A549 (cell line): Measurements from ENCODE around the gene SPATA6L. TPM values are rescaled to one million over a fixed set of nuclear protein-coding genes. Genes with fewer than 3 reads are reported as not detected.
A peak's percentile ranks its signal among the peaks of the same experiment; 100 is the strongest.

Source experiments
- ATAC-seq, 2 experiments: fragments of 200-7000 bp in 1 of 2; fragments of >200 bp in 1 of 2; cut with Nextera tagmentation in 1 of 2; cut with Tn5 transposase in 1 of 2; 3 replicates each; pipeline versions ENCODE4 v1.8.0 to v1.9.1; 2018 to 2020; ENCODE audit warnings: mild to moderate bottlenecking in 1 of 2, moderate library complexity in 1 of 2
- CTCF ChIA-PET: fragments of 300-600 bp; sonication (Branson Sonifier 250); formaldehyde crosslinking; extraction: SDS; loops from one replicate; lab custom pipeline; 2021; ENCODE audit warnings: antibody characterized with exemption, inconsistent platforms; lab: Yijun Ruan, JAX
- POLR2A ChIA-PET: fragments of 350-600 bp; formaldehyde crosslinking; extraction: SDS; loops from one replicate; lab custom pipeline; 2021; ENCODE audit warnings: antibody characterized with exemption, inconsistent platforms; lab: Yijun Ruan, JAX
- DNase-seq, 2 experiments: peaks; one replicate each; pipeline versions ENCODE4 v3.0.0 to v3.0.0-alpha.2; 2011 to 2016; ENCODE audit warnings: low read depth in 1 of 2, low spot score in 1 of 2
- FAIRE-seq: peaks from 2 replicates; lab custom pipeline; 2011; peaks lifted over from hg19 to GRCh38; lab: Jason Lieb, UNC
- H3K27ac ChIP-seq, 2 experiments: fragments of >200 bp; sonication (Bioruptor Twin); formaldehyde crosslinking; 3 replicates each; pipeline ENCODE4 v1.5.1; 2016 to 2017
- H3K4me1 ChIP-seq: fragments of >200 bp; sonication (Bioruptor Twin); formaldehyde crosslinking; 3 replicates; pipeline ENCODE4 v1.6.1; 2016
- H3K4me2 ChIP-seq: fragments of >200 bp; sonication (Bioruptor Twin); formaldehyde crosslinking; 3 replicates; pipeline ENCODE4 v1.6.1; 2016
- H3K4me3 ChIP-seq: fragments of >200 bp; sonication (Bioruptor Twin); formaldehyde crosslinking; 3 replicates; pipeline ENCODE4 v1.5.1; 2016
- H3K9me3 ChIP-seq: fragments of >200 bp; sonication (Bioruptor Twin); formaldehyde crosslinking; 3 replicates; pipeline ENCODE4 v1.6.1; 2016
- BCL3 ChIP-seq: fragments of >200 bp; sonication (Bioruptor Twin); formaldehyde crosslinking; IDR thresholded peaks from 3 replicates; pipeline ENCODE4 v1.6.1; 2016
- CBX8 ChIP-seq: fragments of 200-600 bp; sonication (generic); IDR thresholded peaks from 2 replicates; pipeline ENCODE4 v1.6.1; 2016
- EHF ChIP-seq: fragments of 250-450 bp; sonication (Bioruptor Pico); IDR thresholded peaks from 2 replicates; pipeline ENCODE4 v1.5.0; 2020; ENCODE audit warnings: mild to moderate bottlenecking
- EP300 ChIP-seq, 2 experiments: fragments of >200 bp; sonication (Bioruptor Twin); formaldehyde crosslinking; IDR thresholded peaks; 2 replicates in 1 of 2; 3 replicates in 1 of 2; pipeline ENCODE4 v1.6.1; 2016 to 2017
- FOSL2 ChIP-seq, 2 experiments: fragments of 450-650 bp in 1 of 2; fragments of >200 bp in 1 of 2; sonication (Bioruptor Twin) in 1 of 2; formaldehyde crosslinking; IDR thresholded peaks; 2 replicates each; pipeline versions ENCODE4 v1.5.0 to v1.6.1; 2016 to 2020; ENCODE audit warnings: mild to moderate bottlenecking in 1 of 2, moderate library complexity in 1 of 2
- HEYL ChIP-seq: fragments of 250-450 bp; sonication (Bioruptor Pico); IDR thresholded peaks from 2 replicates; pipeline ENCODE4 v1.8.0; 2021; ENCODE audit warnings: mild to moderate bottlenecking, moderate library complexity
- HOXA7 ChIP-seq: fragments of 250-450 bp; sonication (Bioruptor Pico); IDR thresholded peaks from 2 replicates; pipeline ENCODE4 v1.5.0; 2020; ENCODE audit warnings: mild to moderate bottlenecking, moderate library complexity
- HOXB13 ChIP-seq: fragments of 250-450 bp; sonication (Bioruptor Pico); IDR thresholded peaks from 2 replicates; pipeline ENCODE4 v1.5.0; 2020; ENCODE audit warnings: low read depth, mild to moderate bottlenecking, moderate library complexity
- JUN ChIP-seq, 2 experiments: fragments of >200 bp; sonication (Bioruptor Twin); formaldehyde crosslinking; IDR thresholded peaks; 2 replicates in 1 of 2; 3 replicates in 1 of 2; pipeline ENCODE4 v1.6.1; 2016 to 2017
- KDM5A ChIP-seq: fragments of 200-600 bp; sonication (generic); IDR thresholded peaks from 2 replicates; pipeline ENCODE4 v1.6.1; 2016; ENCODE audit warnings: antibody characterized with exemption, mild to moderate bottlenecking
- MAX ChIP-seq: IDR thresholded peaks from 2 replicates; pipeline ENCODE4 v1.6.1; 2012
- MAZ ChIP-seq: fragments of 150-350 bp; IDR thresholded peaks from 2 replicates; pipeline ENCODE4 v1.6.1; 2014; ENCODE audit warnings: antibody characterized with exemption, low read depth, low read length, borderline replicate concordance
- MYC ChIP-seq: IDR thresholded peaks from 2 replicates; pipeline ENCODE4 v1.6.1; 2012; ENCODE audit warnings: mild to moderate bottlenecking, inconsistent platforms, low read length, improper control_type of control experiment, borderline replicate concordance
- NR3C1 ChIP-seq: fragments of >200 bp; sonication (Bioruptor Twin); formaldehyde crosslinking; IDR thresholded peaks from 3 replicates; pipeline ENCODE4 v1.6.1; 2017
- POLR2A ChIP-seq: IDR thresholded peaks from 2 replicates; pipeline ENCODE4 v1.6.1; 2012; ENCODE audit warnings: mild to moderate bottlenecking, low read length
- POLR2AphosphoS2 ChIP-seq: conservative IDR thresholded peaks from 2 replicates; pipeline ENCODE4 v1.6.1; 2012; ENCODE audit warnings: low read length, improper control_type of control experiment, inconsistent platforms
- RAD21 ChIP-seq, 2 experiments: fragments of >200 bp in 1 of 2; sonication (Bioruptor Twin) in 1 of 2; formaldehyde crosslinking in 1 of 2; IDR thresholded peaks in 1 of 2; conservative IDR thresholded peaks in 1 of 2; 2 replicates in 1 of 2; 3 replicates in 1 of 2; pipeline ENCODE4 v1.6.1; 2012 to 2018; ENCODE audit warnings: inconsistent platforms in 1 of 2
- RCOR1 ChIP-seq: fragments of 150-350 bp; IDR thresholded peaks from 2 replicates; pipeline ENCODE4 v1.6.1; 2014; ENCODE audit warnings: antibody characterized with exemption, low read length, low read depth
- RFX5 ChIP-seq: fragments of 450-650 bp; IDR thresholded peaks from 2 replicates; pipeline ENCODE4 v1.7.1; 2014; ENCODE audit warnings: antibody characterized with exemption, mild to moderate bottlenecking, moderate library complexity
- RNF2 ChIP-seq: fragments of 200-600 bp; sonication (generic); IDR thresholded peaks from 2 replicates; pipeline ENCODE4 v1.6.1; 2016; ENCODE audit warnings: low read depth, mild to moderate bottlenecking, antibody characterized with exemption, moderate library complexity, borderline replicate concordance
- TFCP2L1 ChIP-seq: fragments of 250-450 bp; sonication (Bioruptor Pico); IDR thresholded peaks from 2 replicates; pipeline ENCODE4 v1.5.0; 2021; ENCODE audit warnings: mild to moderate bottlenecking
- ZFP36 ChIP-seq: fragments of 450-650 bp; IDR thresholded peaks from 2 replicates; pipeline ENCODE4 v1.6.1; 2014; ENCODE audit warnings: borderline replicate concordance; ENCODE audit not compliant: partially characterized antibody
- ZNF302 ChIP-seq: fragments of 250-450 bp; sonication (Bioruptor Pico); IDR thresholded peaks from 2 replicates; pipeline ENCODE4 v1.9.0; 2021; ENCODE audit warnings: inconsistent platforms, mild to moderate bottlenecking, moderate library complexity
- ZSCAN20 ChIP-seq: fragments of 250-450 bp; sonication (Bioruptor Pico); IDR thresholded peaks from 2 replicates; pipeline ENCODE4 v1.8.0; 2022; ENCODE audit warnings: mild to moderate bottlenecking, moderate library complexity
- WGBS: methylation state at CpG from one replicate; pipeline ENCODE4 v1.1.6; 2017; ENCODE audit errors: missing lambda C conversion rate; 5-methylcytosine and 5-hydroxymethylcytosine counted together
- polyA plus RNA-seq, 4 experiments: library from polyadenylated mRNA; depleted of rRNA in 3 of 4; stranded (reverse); fragments of >200 nt; fragmentation: RNase III in 1 of 4; extraction: RNeasy Plus Mini Kit Qiagen cat#74134 plus additional on column Dnase treatment in 1 of 4; gene quantifications; 2 replicates in 3 of 4; 3 replicates in 1 of 4; pipeline ENCODE4 v1.2.3, GENCODE V29; 2011 to 2017
- TF ChIP-seq, protein P1 (sequence below): IDR thresholded peaks from 2 replicates; pipeline ENCODE4 v1.6.1; 2012; ENCODE audit warnings: low read depth, borderline replicate concordance
- TF ChIP-seq, protein P2 (sequence below): fragments of 200-600 bp; sonication (generic); IDR thresholded peaks from 2 replicates; pipeline ENCODE4 v1.6.1; 2016; ENCODE audit warnings: antibody characterized with exemption, mild to moderate bottlenecking, moderate library complexity
- TF ChIP-seq, protein P3 (sequence below): fragments of 150-350 bp; IDR thresholded peaks from 2 replicates; pipeline ENCODE4 v1.6.1; 2014; ENCODE audit warnings: low read depth, mild to moderate bottlenecking, low read length

The SPATA6L gene
- polyA plus RNA-seq, 2 of the 4 experiments (the other 2 are of a cell fraction), result 0.99 to 6.6 TPM

- Histone ChIP-seq H3K4me3 (peak overlapping the region; percentile 59), H3K4me1 (peaks cover 24% of the 10 kb centered on the region), H3K9me3 (no peaks in the 10 kb centered on the region), H3K4me2 (peak overlapping the region; percentile 98)
- ATAC-seq (no peak), DNase-seq (no peak)
- ChIA-PET POLR2A (interaction anchor here (1.0 to 1.4 kb wide), 3 partner anchors 14 to 62 kb away, joined by 3 to 37 read pairs (median 3); partner anchors contain the start of gene SPATA6L), CTCF (interaction anchor here (0.7 to 1.8 kb wide), 3 partner anchors 12 to 34 kb away, joined by 3 to 8 read pairs (median 4); partner anchors contain the start of gene SPATA6L)
- 1% methylated on average over 10 of the region's 10 CpGs for WGBS
- no peak for TF ChIP-seq POLR2A
- no peak for TF ChIP-seq RNF2
- no peak for TF ChIP-seq NR3C1
- TF ChIP-seq HOXA7 (CRISPR knock-in tag), result no peak
- no peak for TF ChIP-seq HOXB13 (CRISPR knock-in tag)
- no peak for TF ChIP-seq RCOR1
- TF ChIP-seq HEYL (CRISPR knock-in tag), result no peak
- TF ChIP-seq, protein P1, sequence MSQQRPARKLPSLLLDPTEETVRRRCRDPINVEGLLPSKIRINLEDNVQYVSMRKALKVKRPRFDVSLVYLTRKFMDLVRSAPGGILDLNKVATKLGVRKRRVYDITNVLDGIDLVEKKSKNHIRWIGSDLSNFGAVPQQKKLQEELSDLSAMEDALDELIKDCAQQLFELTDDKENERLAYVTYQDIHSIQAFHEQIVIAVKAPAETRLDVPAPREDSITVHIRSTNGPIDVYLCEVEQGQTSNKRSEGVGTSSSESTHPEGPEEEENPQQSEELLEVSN, result no peak
- TF ChIP-seq KDM5A, result no peak
- TF ChIP-seq EP300 (IDR thresholded peaks at IDR 0.05), result no peak
- TF ChIP-seq MYC, result no peak
- no peak for TF ChIP-seq ZSCAN20
- TF ChIP-seq POLR2AphosphoS2, result no peak
- TF ChIP-seq EHF (CRISPR knock-in tag), result no peak
- TF ChIP-seq, all 56 proteins: peak for 0
- peak overlapping the region; percentile 85 to 93 for H3K27ac ChIP-seq
- FAIRE-seq, result no peak
Measured at GRCh38 chr9:4680173-4680525, 13.9 kb upstream of the SPATA6L start.

DNA sequence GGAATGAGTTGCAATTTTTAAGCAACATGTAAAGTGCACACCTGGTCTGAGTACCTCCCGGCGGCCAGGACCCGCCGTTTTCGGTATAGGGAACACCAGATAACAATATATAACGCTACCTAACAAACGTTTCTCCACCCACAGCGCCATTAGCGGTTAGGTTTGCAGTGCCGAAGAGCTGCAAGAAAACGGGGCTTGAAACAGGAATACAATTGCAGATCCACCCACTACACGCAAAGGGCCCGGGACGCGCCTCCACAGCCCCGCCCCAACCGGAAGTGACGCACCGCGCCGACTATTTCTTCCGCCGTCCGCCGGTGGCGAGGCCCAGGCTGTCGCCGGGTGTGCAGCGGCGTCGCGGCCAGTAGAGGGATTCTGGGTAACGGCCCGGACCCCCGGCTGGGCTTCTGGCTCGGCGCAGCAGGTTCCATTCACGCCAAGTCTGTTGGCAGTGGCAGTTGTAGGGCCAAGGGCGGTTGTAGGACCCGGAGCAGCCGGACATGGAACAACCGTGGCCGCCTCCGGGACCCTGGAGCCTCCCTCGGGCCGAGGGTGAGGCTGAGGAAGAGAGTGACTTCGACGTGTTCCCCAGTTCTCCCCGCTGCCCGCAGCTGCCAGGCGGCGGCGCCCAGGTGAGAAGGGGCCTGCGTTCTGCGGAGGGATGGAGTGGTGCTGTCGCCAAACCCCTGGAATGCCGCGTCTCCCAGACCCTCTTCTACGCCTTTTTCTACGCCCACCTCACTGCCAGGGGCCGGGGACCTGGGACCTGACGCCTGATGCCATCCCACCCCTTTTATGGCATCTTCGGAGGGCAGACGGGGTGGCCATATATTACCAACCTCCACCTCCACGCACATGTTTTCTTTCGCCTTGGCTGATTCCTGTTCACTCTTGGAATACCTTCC lies 13.2 kb upstream of the SPATA6L start, which contains the start of gene CDC37L1:
Gene CDC37L1 (plus strand): TSS at position 302 of the 905 bp plus-strand sequence. CDS start 199 bp downstream, at position 501.
- ChIA-PET POLR2A (interaction anchor here (0.6 to 1.4 kb wide), 10 partner anchors 9 to 1836 kb away, joined by 3 to 37 read pairs (median 4); partner anchors contain the start of genes AK3, CD274, PLPP6 and PUM3), CTCF (interaction anchor here (0.7 to 1.0 kb wide), 4 partner anchors 12 to 35 kb away, joined by 3 to 5 read pairs (median 3); no protein-coding TSS in a partner anchor)
- H3K4me2 ChIP-seq, result peak within 1 kb of the TSS; percentile 98
- ATAC-seq, result peak; percentile 90 to 94
- H3K9me3 ChIP-seq, result no peaks in the 10 kb centered on the region
- peak; percentile 51 for FAIRE-seq
- WGBS, result 1% methylated on average over 58 of the region's 66 CpGs
- peak within 1 kb of the TSS; percentile 59 for H3K4me3 ChIP-seq
- DNase-seq, result peak; percentile 91 to 97
- peaks cover 30% of the 10 kb centered on the region for H3K4me1 ChIP-seq
- H3K27ac ChIP-seq, result peak within 1 kb of the TSS; percentile 85 to 93
- TF ChIP-seq, protein P1, result peak; percentile 72
- TF ChIP-seq EP300 (IDR thresholded peaks at IDR 0.05), result no peak
- TF ChIP-seq TFCP2L1 (CRISPR knock-in tag), result peak; percentile 75; the same call in 1 of the 2 replicates
- TF ChIP-seq HOXB13 (CRISPR knock-in tag), result no peak
- TF ChIP-seq, protein P2, sequence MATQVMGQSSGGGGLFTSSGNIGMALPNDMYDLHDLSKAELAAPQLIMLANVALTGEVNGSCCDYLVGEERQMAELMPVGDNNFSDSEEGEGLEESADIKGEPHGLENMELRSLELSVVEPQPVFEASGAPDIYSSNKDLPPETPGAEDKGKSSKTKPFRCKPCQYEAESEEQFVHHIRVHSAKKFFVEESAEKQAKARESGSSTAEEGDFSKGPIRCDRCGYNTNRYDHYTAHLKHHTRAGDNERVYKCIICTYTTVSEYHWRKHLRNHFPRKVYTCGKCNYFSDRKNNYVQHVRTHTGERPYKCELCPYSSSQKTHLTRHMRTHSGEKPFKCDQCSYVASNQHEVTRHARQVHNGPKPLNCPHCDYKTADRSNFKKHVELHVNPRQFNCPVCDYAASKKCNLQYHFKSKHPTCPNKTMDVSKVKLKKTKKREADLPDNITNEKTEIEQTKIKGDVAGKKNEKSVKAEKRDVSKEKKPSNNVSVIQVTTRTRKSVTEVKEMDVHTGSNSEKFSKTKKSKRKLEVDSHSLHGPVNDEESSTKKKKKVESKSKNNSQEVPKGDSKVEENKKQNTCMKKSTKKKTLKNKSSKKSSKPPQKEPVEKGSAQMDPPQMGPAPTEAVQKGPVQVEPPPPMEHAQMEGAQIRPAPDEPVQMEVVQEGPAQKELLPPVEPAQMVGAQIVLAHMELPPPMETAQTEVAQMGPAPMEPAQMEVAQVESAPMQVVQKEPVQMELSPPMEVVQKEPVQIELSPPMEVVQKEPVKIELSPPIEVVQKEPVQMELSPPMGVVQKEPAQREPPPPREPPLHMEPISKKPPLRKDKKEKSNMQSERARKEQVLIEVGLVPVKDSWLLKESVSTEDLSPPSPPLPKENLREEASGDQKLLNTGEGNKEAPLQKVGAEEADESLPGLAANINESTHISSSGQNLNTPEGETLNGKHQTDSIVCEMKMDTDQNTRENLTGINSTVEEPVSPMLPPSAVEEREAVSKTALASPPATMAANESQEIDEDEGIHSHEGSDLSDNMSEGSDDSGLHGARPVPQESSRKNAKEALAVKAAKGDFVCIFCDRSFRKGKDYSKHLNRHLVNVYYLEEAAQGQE, result no peak
- TF ChIP-seq RNF2, result no peak
- no peak for TF ChIP-seq FOSL2 (IDR thresholded peaks at IDR 0.05)
- peak; percentile 47; the same call in 1 of the 2 replicates for TF ChIP-seq FOSL2 (CRISPR knock-in tag; IDR thresholded peaks at IDR 0.05)
- peak; percentile 94 for TF ChIP-seq POLR2A
- 0 out of 2 replicates have a peak, but pooled peaks have one; percentile 11 for TF ChIP-seq MAZ
- TF ChIP-seq BCL3, result peak; percentile 89
- peak in 1 of 2 experiments; percentile 37; a peak in 3 of 5 replicates for TF ChIP-seq RAD21 (conservative IDR thresholded peaks at IDR 0.05 in 1 of 2, IDR thresholded peaks at IDR 0.05 in 1 of 2)
- no peak for TF ChIP-seq ZFP36
- TF ChIP-seq, protein P3, sequence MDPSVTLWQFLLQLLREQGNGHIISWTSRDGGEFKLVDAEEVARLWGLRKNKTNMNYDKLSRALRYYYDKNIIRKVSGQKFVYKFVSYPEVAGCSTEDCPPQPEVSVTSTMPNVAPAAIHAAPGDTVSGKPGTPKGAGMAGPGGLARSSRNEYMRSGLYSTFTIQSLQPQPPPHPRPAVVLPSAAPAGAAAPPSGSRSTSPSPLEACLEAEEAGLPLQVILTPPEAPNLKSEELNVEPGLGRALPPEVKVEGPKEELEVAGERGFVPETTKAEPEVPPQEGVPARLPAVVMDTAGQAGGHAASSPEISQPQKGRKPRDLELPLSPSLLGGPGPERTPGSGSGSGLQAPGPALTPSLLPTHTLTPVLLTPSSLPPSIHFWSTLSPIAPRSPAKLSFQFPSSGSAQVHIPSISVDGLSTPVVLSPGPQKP, result 0 out of 2 replicates have a peak, but pooled peaks have one; percentile 75
- TF ChIP-seq JUN (IDR thresholded peaks at IDR 0.05), result peak; percentile 90 to 92
- TF ChIP-seq RFX5, result peak; percentile 20; the same call in 1 of the 2 replicates
- TF ChIP-seq MAX, result peak; percentile 92
- TF ChIP-seq CBX8, result no peak
- TF ChIP-seq ZNF302 (CRISPR knock-in tag), result no peak
